MM.1S (cell line): Measurements from ENCODE around the gene GPR22.

Experiments
- CTCF ChIP-seq: fragments of 300-600 bp; sonication (generic); IDR thresholded peaks from 2 replicates; pipeline ENCODE4 v1.5.1; 2016; ENCODE audit warnings: antibody characterized with exemption, low read length, mixed read lengths
- EZH2 ChIP-seq: fragments of 300-600 bp; sonication (generic); optimal IDR thresholded peaks from 2 replicates; pipeline ENCODE3; 2017; ENCODE audit warnings: low read depth, mild to moderate bottlenecking, antibody characterized with exemption, low read length, mixed read lengths
- EZH2phosphoT487 ChIP-seq: fragments of 300-600 bp; sonication (generic); IDR thresholded peaks from 2 replicates; pipeline ENCODE4 v1.6.1; 2018; ENCODE audit warnings: antibody characterized with exemption, low read length

GRCh38 chr7:107430057-107430456 is 39.8 kb upstream of the GPR22 start:
- no peak for TF ChIP-seq CTCF
- TF ChIP-seq EZH2: no peak
- TF ChIP-seq EZH2phosphoT487: no peak
